ENCODE results near the gene LRRC36.

GRCh38 chr16:67394155-67395104 is 67.8 kb downstream of the LRRC36 start:
- TF ChIP-seq, protein P1, sequence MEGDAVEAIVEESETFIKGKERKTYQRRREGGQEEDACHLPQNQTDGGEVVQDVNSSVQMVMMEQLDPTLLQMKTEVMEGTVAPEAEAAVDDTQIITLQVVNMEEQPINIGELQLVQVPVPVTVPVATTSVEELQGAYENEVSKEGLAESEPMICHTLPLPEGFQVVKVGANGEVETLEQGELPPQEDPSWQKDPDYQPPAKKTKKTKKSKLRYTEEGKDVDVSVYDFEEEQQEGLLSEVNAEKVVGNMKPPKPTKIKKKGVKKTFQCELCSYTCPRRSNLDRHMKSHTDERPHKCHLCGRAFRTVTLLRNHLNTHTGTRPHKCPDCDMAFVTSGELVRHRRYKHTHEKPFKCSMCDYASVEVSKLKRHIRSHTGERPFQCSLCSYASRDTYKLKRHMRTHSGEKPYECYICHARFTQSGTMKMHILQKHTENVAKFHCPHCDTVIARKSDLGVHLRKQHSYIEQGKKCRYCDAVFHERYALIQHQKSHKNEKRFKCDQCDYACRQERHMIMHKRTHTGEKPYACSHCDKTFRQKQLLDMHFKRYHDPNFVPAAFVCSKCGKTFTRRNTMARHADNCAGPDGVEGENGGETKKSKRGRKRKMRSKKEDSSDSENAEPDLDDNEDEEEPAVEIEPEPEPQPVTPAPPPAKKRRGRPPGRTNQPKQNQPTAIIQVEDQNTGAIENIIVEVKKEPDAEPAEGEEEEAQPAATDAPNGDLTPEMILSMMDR (IDR thresholded peaks at IDR 0.05): no peak
- TF ChIP-seq POLR2A (IDR thresholded peaks at IDR 0.05): no peak

All from right lobe of liver (tissue), 4 donors.